K562 (cell line): ENCODE measurements around the gene TF. TPM values are rescaled to one million over a fixed set of nuclear protein-coding genes. Genes with fewer than 3 reads are reported as not detected.

Experiments used
- ATAC-seq: fragments of 200-7000 bp; cut with Tn5 transposase; 3 replicates; pipeline ENCODE4 v1.9.1; 2020; ENCODE audit warnings: moderate library complexity
- BruUV-seq: library from RNA; stranded (reverse); fragments of 400-500 nt; replicated peaks from 2 replicates; lab custom pipeline; 2021; lab: Mats Ljungman, UMichigan
- CTCF ChIA-PET: fragments of 300-600 bp; formaldehyde crosslinking; extraction: SDS; loops from one replicate; lab custom pipeline; 2021; ENCODE audit warnings: low intra/inter-chr PET ratio; lab: Yijun Ruan, JAX
- POLR2A ChIA-PET: fragments of 300-600, 350-650 bp; sonication (Branson Sonifier 250); formaldehyde crosslinking; extraction: SDS; loops from one replicate; lab custom pipeline; 2021; ENCODE audit warnings: antibody characterized with exemption, inconsistent platforms; lab: Yijun Ruan, JAX
- DNase-seq, 4 experiments: peaks; one replicate each; pipeline versions ENCODE4 v3.0.0 to v3.0.0-alpha.2; 2011 to 2018; ENCODE audit warnings: low spot score in 3 of 4, mixed read lengths in 3 of 4; ENCODE audit errors: extremely low read depth in 1 of 4
- FAIRE-seq: peaks from 2 replicates; lab custom pipeline; 2011; peaks lifted over from hg19 to GRCh38; lab: Jason Lieb, UNC
- H2AFZ ChIP-seq: 2 replicates; pipeline ENCODE4 v1.6.0; 2011; ENCODE audit warnings: low read depth, low read length, control low read depth, inconsistent platforms
- H3K27ac ChIP-seq: fragments of 200-600 bp; 3 replicates; pipeline ENCODE4 v1.8.0; 2011; ENCODE audit warnings: low read depth, mild to moderate bottlenecking, control low read depth, inconsistent platforms, low read length, moderate library complexity, mixed read lengths; ENCODE audit errors: extremely low read depth
- H3K27me3 ChIP-seq, 2 experiments: fragments of 300-600 bp in 1 of 2; 2 replicates in 1 of 2; 3 replicates in 1 of 2; pipeline versions ENCODE4 v1.6.0 to v1.8.0; 2011; ENCODE audit warnings: inconsistent platforms in 2 of 2, low read length in 2 of 2, mild to moderate bottlenecking in 1 of 2, mixed read lengths in 1 of 2, moderate library complexity in 1 of 2; ENCODE audit not compliant: control insufficient read depth in 2 of 2, insufficient read depth in 2 of 2
- H3K36me3 ChIP-seq: fragments of 300-600 bp; 3 replicates; pipeline ENCODE4 v1.8.0; 2011; ENCODE audit warnings: mild to moderate bottlenecking, low read length, inconsistent platforms; ENCODE audit not compliant: control insufficient read depth, insufficient read depth
- H3K4me1 ChIP-seq, 2 experiments: fragments of 200-600 bp in 1 of 2; replicated peaks in 1 of 2; 2 replicates in 1 of 2; 3 replicates in 1 of 2; pipeline versions ENCODE4 v1.5.1 to v1.8.0; 2011; ENCODE audit warnings: inconsistent platforms in 2 of 2, low read length in 2 of 2, mild to moderate bottlenecking in 1 of 2, mixed read lengths in 1 of 2, moderate library complexity in 1 of 2; ENCODE audit not compliant: control insufficient read depth in 2 of 2, insufficient read depth in 2 of 2
- H3K4me2 ChIP-seq: 2 replicates; pipeline ENCODE4 v1.6.1; 2011; ENCODE audit warnings: low read length, control low read depth, inconsistent platforms, mixed read lengths; ENCODE audit not compliant: insufficient read depth
- H3K4me3 ChIP-seq: fragments of 200-600 bp; sonication (generic), shearing (Covaris generic); 2 replicates; pipeline ENCODE4 v1.5.1; 2016; ENCODE audit warnings: control low read depth, inconsistent platforms
- H3K79me2 ChIP-seq: fragments of 200-600 bp; 3 replicates; pipeline ENCODE4 v1.8.0; 2011; ENCODE audit warnings: low read length, inconsistent platforms; ENCODE audit not compliant: control insufficient read depth, insufficient read depth
- H3K9ac ChIP-seq, 2 experiments: 2 replicates each; pipeline versions ENCODE4 v1.6.0 to v1.6.1; 2011; ENCODE audit warnings: low read depth in 2 of 2, low read length in 2 of 2, control low read depth in 1 of 2, inconsistent platforms in 1 of 2, mild to moderate bottlenecking in 1 of 2, mixed read lengths in 1 of 2; ENCODE audit not compliant: insufficient read depth in 1 of 2
- H3K9me1 ChIP-seq: one replicate; pipeline ENCODE4 v1.6.0; 2011; ENCODE audit warnings: inconsistent platforms, mild to moderate bottlenecking, low read length, moderate library complexity; ENCODE audit not compliant: control insufficient read depth, insufficient read depth
- H3K9me3 ChIP-seq: replicated peaks from 2 replicates; pipeline ENCODE4 v1.5.1; 2011; ENCODE audit warnings: low read depth, low read length, inconsistent platforms; ENCODE audit not compliant: control insufficient read depth, insufficient read depth
- H4K20me1 ChIP-seq: replicated peaks from 2 replicates; pipeline ENCODE4 v1.6.1; 2011; ENCODE audit warnings: low read length, inconsistent platforms, mixed read lengths; ENCODE audit not compliant: control insufficient read depth, insufficient read depth
- ARID1B ChIP-seq: fragments of 450-650 bp; IDR thresholded peaks from 2 replicates; pipeline ENCODE4 v1.6.1; 2016; ENCODE audit warnings: antibody characterized with exemption, mild to moderate bottlenecking, inconsistent platforms
- CCNT2 ChIP-seq: IDR thresholded peaks from 2 replicates; pipeline ENCODE4 v1.6.1; 2011; ENCODE audit warnings: borderline replicate concordance, low read depth, mild to moderate bottlenecking, moderate library complexity, mixed read lengths, low read length; ENCODE audit not compliant: insufficient read length; ENCODE audit errors: extremely low read depth
- E2F5 ChIP-seq: sonication (generic); formaldehyde crosslinking; IDR thresholded peaks from 2 replicates; pipeline ENCODE4 v1.8.0; 2022; ENCODE audit warnings: mild to moderate bottlenecking, missing genetic modification reagents
- E4F1 ChIP-seq: fragments of 250-450 bp; sonication (Bioruptor Pico); IDR thresholded peaks from 2 replicates; pipeline ENCODE4 v1.5.0; 2021; ENCODE audit warnings: mild to moderate bottlenecking, borderline replicate concordance
- EGR1 ChIP-seq: fragments of 450-650 bp; conservative IDR thresholded peaks from 2 replicates; pipeline ENCODE4 v1.6.1; 2017; ENCODE audit warnings: mild to moderate bottlenecking
- ETV5 ChIP-seq: sonication (generic); formaldehyde crosslinking; IDR thresholded peaks from 2 replicates; pipeline ENCODE4 v1.4.0; 2020; ENCODE audit warnings: low read depth, mild to moderate bottlenecking, missing genetic modification reagents
- HDGF ChIP-seq: fragments of 450-650 bp; IDR thresholded peaks from 2 replicates; pipeline ENCODE4 v1.6.1; 2016
- PTTG1 ChIP-seq: fragments of 450-650 bp; IDR thresholded peaks from 2 replicates; pipeline ENCODE4 v1.6.1; 2016; ENCODE audit warnings: low read depth, mild to moderate bottlenecking, missing genetic modification characterization, missing compliant biosample characterization
- SMARCE1 ChIP-seq: fragments of 450-650 bp; IDR thresholded peaks from 2 replicates; pipeline ENCODE4 v1.7.1; 2016; ENCODE audit warnings: mild to moderate bottlenecking
- SNAPC5 ChIP-seq: fragments of 250-450 bp; sonication (Bioruptor Pico); IDR thresholded peaks from 2 replicates; pipeline ENCODE4 v1.8.0; 2021; ENCODE audit warnings: moderate library complexity, mild to moderate bottlenecking, inconsistent platforms
- TBL1XR1 ChIP-seq, 2 experiments: IDR thresholded peaks; 2 replicates each; pipeline ENCODE4 v1.6.1; 2012; ENCODE audit warnings: improper control_type of control experiment in 2 of 2, low read length in 2 of 2, mild to moderate bottlenecking in 1 of 2
- TCF15 ChIP-seq: fragments of 250-450 bp; sonication (Bioruptor Pico); IDR thresholded peaks from 2 replicates; pipeline ENCODE4 v1.8.0; 2022; ENCODE audit warnings: moderate library complexity, mild to moderate bottlenecking, inconsistent platforms
- VEZF1 ChIP-seq: fragments of 200-800 bp; sonication (Bioruptor generic); IDR thresholded peaks from 2 replicates; pipeline ENCODE4 v1.6.1; 2017; ENCODE audit warnings: missing genetic modification characterization, missing compliant biosample characterization
- ZBTB7A ChIP-seq: IDR thresholded peaks from 2 replicates; pipeline ENCODE4 v1.6.1; 2011; ENCODE audit warnings: low read depth, mild to moderate bottlenecking, low read length, moderate library complexity, borderline replicate concordance; ENCODE audit not compliant: control insufficient read depth
- ZC3H4 ChIP-seq: sonication (generic); formaldehyde crosslinking; IDR thresholded peaks from 2 replicates; pipeline ENCODE4 v1.9.0; 2021; ENCODE audit warnings: missing genetic modification reagents, borderline replicate concordance
- ZNF589 ChIP-seq: fragments of 200-800 bp; sonication (Bioruptor generic); IDR thresholded peaks from 2 replicates; pipeline ENCODE4 v1.6.1; 2016; ENCODE audit warnings: low read depth, missing genetic modification characterization, missing compliant biosample characterization
- WGBS: fragments of 100-300 bp; shearing (Covaris generic); methylation state at CpG from one replicate; pipeline ENCODE4 v1.1.6; 2016; ENCODE audit warnings: low coverage, mixed read lengths; ENCODE audit not compliant: insufficient coverage; ENCODE audit errors: missing lambda C conversion rate; 5-methylcytosine and 5-hydroxymethylcytosine counted together
- in situ Hi-C: fragments of 300-500 bp; cut with MboI; formaldehyde crosslinking; loops from 4 replicates; pipeline ENCODE4 v1.15.0; 2018; ENCODE audit warnings: inconsistent platforms, mixed read lengths
- intact Hi-C: fragments of 100-400 bp; cut with micrococcal nuclease; formaldehyde crosslinking; loops from 2 replicates; pipeline ENCODE4 v1.14.2; 2022
- polyA plus RNA-seq, 8 experiments: library from polyadenylated mRNA; depleted of rRNA in 4 of 8; stranded (reverse) in 5 of 8; unstranded in 3 of 8; fragments of >200 nt; fragmentation: Nextera tagmentation in 2 of 8; fragmentation: Illumina TruSeq in 1 of 8; extraction: Ambion mirVana in 2 of 8; extraction: Trizol in 1 of 8; gene quantifications; 2 replicates each; pipeline versions ENCODE4 v1.2.1 to v1.2.3, GENCODE V29; 2011 to 2014; ENCODE audit warnings: inconsistent platforms in 1 of 8, missing spikeins in 1 of 8
- total RNA-seq, 7 experiments: library from RNA; depleted of rRNA in 6 of 7; stranded (reverse); fragments of >200 nt in 6 of 7; fragmentation: Illumina TruSeq in 2 of 7; extraction: Trizol in 2 of 7; gene quantifications; 2 replicates each; pipeline versions ENCODE4 v1.2.1 to v1.2.3, GENCODE V29; 2011 to 2021; ENCODE audit warnings: low replicate concordance in 1 of 7

TF gene
- total and polyA plus RNA-seq, 9 of the 15 experiments (the other 6 are each of a cell fraction or from before 2014, with no cell fraction given), result 0.09 to 9.2 (median 3.1) TPM

- intact Hi-C loops, result loop anchor here (5.0 kb wide), 1 partner anchor 86 kb away; the partner anchor contains the start of gene TOPBP1
- peaks cover 0 to 12% of the 10 kb centered on the region in 2 experiments; a peak in 2 of 5 replicates for H3K27me3 ChIP-seq
- no peaks in the 10 kb centered on the region for H4K20me1 ChIP-seq
- H3K4me3 ChIP-seq, result no peak overlapping the region
- DNase-seq (peak; percentile 24 to 88 (median 58)), ATAC-seq (peak; percentile 94), FAIRE-seq (peak; percentile 97)
- POLR2A ChIA-PET, result no interaction called here
- H3K9me3 ChIP-seq, result no peaks in the 10 kb centered on the region
- H3K27ac ChIP-seq, result peak overlapping the region; percentile 60; the same call in 2 of the 3 replicates
- no peaks in the 10 kb centered on the region for H3K79me2 ChIP-seq
- no TSS peak for BruUV-seq
- no peaks in the 10 kb centered on the region for H3K9me1 ChIP-seq
- peaks cover 17 to 21% of the 10 kb centered on the region in 2 experiments; a peak in 4 of 5 replicates for H3K4me1 ChIP-seq
- CTCF ChIA-PET, result no interaction called here
- peak overlapping the region; percentile 68; the same call in 1 of the 2 replicates for H2AFZ ChIP-seq
- H3K36me3 ChIP-seq, result no peaks in the 10 kb centered on the region
- WGBS, result 1% methylated on average over 12 of the region's 12 CpGs
- in situ Hi-C loops, result no loop called here
- peak overlapping the region; percentile 13 to 54; a peak in 3 of 4 replicates for H3K9ac ChIP-seq
- peak overlapping the region; percentile 37 for H3K4me2 ChIP-seq
- no peak for TF ChIP-seq SNAPC5
- TF ChIP-seq TBL1XR1 (IDR thresholded peaks at IDR 0.05; ENCODE audit: low read length in 2 of 2), result peak in 1 of 2 experiments; percentile 47; a peak in 1 of 4 replicates
- peak; percentile 38 for TF ChIP-seq VEZF1 (CRISPR knock-in tag)
- TF ChIP-seq CCNT2, result peak; percentile 70
- no peak for TF ChIP-seq PTTG1 (tag)
- no peak for TF ChIP-seq ZNF589 (CRISPR knock-in tag)
- 0 out of 2 replicates have a peak, but pooled peaks have one; percentile 71 for TF ChIP-seq SMARCE1
- TF ChIP-seq ETV5 (CRISPR knock-in tag), result no peak
- TF ChIP-seq E2F5 (CRISPR knock-in tag), result no peak
- no peak for TF ChIP-seq TCF15
- TF ChIP-seq EGR1, result 0 out of 2 replicates have a peak, but pooled peaks have one; percentile 26
- TF ChIP-seq ARID1B, result peak; percentile 93
- TF ChIP-seq ZC3H4 (CRISPR knock-in tag), result no peak
- TF ChIP-seq E4F1 (CRISPR knock-in tag), result no peak
- peak; percentile 25; the same call in 1 of the 2 replicates for TF ChIP-seq ZBTB7A
- TF ChIP-seq HDGF, result no peak
These were observed 1.9 kb downstream of the TF start for GRCh38 chr3:133747907-133748639.
